Measurements from ENCODE around the gene TTC5. TPM values are rescaled to one million over a fixed set of nuclear protein-coding genes. Genes with fewer than 3 reads are reported as not detected.

Gene TTC5
- total RNA-seq, 1 experiment from 2014 or later: 20.6 TPM

DNA sequence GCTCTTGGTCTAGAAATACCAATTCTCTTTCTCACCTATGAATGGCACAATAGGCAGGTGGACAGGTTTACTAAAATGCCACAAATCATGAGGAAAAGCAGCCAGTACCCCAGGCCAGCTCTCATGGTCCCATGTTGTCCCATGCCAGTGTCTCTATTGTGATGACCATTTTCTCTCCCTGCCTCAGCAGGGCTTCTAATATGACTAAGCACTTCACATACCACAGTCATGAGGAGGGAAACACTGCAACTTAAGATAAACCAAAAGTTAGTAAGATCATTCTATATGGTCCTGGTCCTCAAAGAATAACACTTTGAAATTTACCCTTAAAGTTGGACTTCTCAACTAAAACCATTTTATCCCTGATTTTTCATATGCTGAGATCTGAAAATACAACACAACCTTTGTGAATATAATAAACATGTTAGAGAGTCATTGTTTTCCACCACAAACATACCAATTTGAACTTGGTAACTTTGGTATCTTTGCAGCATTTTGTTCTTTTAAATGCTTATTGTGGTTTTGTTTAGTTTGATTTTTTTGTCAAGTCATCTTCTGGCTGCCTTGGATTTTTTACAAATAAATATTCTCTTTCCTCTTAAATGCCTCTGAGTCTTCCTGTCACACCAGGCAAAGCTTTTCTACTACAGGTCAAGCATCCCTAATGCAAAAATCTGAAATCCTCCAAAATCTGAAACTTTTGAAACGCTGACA lies 3.6 kb downstream of the TTC5 start:
- Histone ChIP-seq H3K56ac (ENCODE audit: insufficient read length, low read depth, low read length) (no peak overlapping the region), H3K4ac (ENCODE audit: low read depth, low read length) (no peak overlapping the region), H3K4me1 (ENCODE audit: insufficient read depth, low read length) (no peaks in the 10 kb centered on the region), H3K9ac (ENCODE audit: extremely low read depth, insufficient read length, low read length) (no peak overlapping the region), H3K79me1 (ENCODE audit: insufficient read depth, low read depth, low read length, poor library complexity, severe bottlenecking) (no peaks in the 10 kb centered on the region), H3K14ac (ENCODE audit: insufficient read depth, low read length) (no peak overlapping the region), H3K4me2 (ENCODE audit: insufficient read depth, insufficient read length, low read length) (no peak overlapping the region), H3K79me2 (ENCODE audit: insufficient read depth, low read length) (no peaks in the 10 kb centered on the region), H3K23ac (ENCODE audit: insufficient read length, low read depth, low read length) (no peak overlapping the region), H2BK15ac (ENCODE audit: low read depth, low read length) (no peak overlapping the region), H3T11ph (ENCODE audit: low read length) (no peak overlapping the region), H3K23me2 (ENCODE audit: insufficient read length, low read depth, low read length, poor library complexity, severe bottlenecking) (peaks cover 5% of the 10 kb centered on the region), H2AK5ac (ENCODE audit: insufficient read length, low read length) (no peak overlapping the region), H3K18ac (ENCODE audit: insufficient read length, low read depth, low read length) (no peak overlapping the region), H4K91ac (ENCODE audit: insufficient read length, low read depth, low read length) (no peak overlapping the region), H2AFZ (ENCODE audit: low read length) (no peak overlapping the region), H4K8ac (replicated peaks; ENCODE audit: insufficient read length, low read depth, low read length) (no peak overlapping the region), H4K5ac (ENCODE audit: insufficient read length, low read depth, low read length) (no peak overlapping the region), H2BK5ac (ENCODE audit: insufficient read length, low read length) (no peak overlapping the region), H2BK20ac (ENCODE audit: low read depth, low read length, poor library complexity, severe bottlenecking) (no peak overlapping the region), H2BK120ac (ENCODE audit: low read depth, low read length, poor library complexity, severe bottlenecking) (no peak overlapping the region), H3K27ac (ENCODE audit: insufficient read length, low read depth, low read length) (no peak overlapping the region), H3K27me3 (ENCODE audit: insufficient read depth, low read length) (no peaks in the 10 kb centered on the region), H3K9me3 (ENCODE audit: control insufficient read depth, low read depth, low read length) (no peaks in the 10 kb centered on the region), H4K20me1 (ENCODE audit: control insufficient read depth, insufficient read depth, insufficient read length) (no peaks in the 10 kb centered on the region), H2BK12ac (ENCODE audit: insufficient read length, low read depth, low read length) (no peak overlapping the region)
- H3K36me3 Mint-ChIP-seq (ENCODE audit: insufficient read depth in 1 of 3, low read depth in 3 of 3): peaks cover 12 to 32% (median 28%) of the 10 kb centered on the region in 3 experiments; a peak in 6 of 7 replicates
- no peaks in the 10 kb centered on the region for H3K27me3 Mint-ChIP-seq (ENCODE audit: low read depth)
- TF ChIP-seq CTCF (conservative IDR thresholded peaks at IDR 0.05): no peak
- no peak overlapping the region; a peak in 1 of 7 replicates for H3K27ac Mint-ChIP-seq
- no peak for DNase-seq
- peaks cover 8% of the 10 kb centered on the region in 2 experiments; a peak in 3 of 4 replicates for H3K4me1 Mint-ChIP-seq
- H3K4me3 Mint-ChIP-seq: no peak overlapping the region
- H3K9me3 Mint-ChIP-seq: no peaks in the 10 kb centered on the region; a peak in 1 of 5 replicates
- WGBS (ENCODE audit: extremely low coverage, insufficient read length, low lambda C conversion rate): no CpG with 5 or more reads among the region's 1 CpG

Data from H9 (cell line).